HUES6 (cell line): Measurements from ENCODE around the gene PABPN1L.

Source experiments
- H3K27ac ChIP-seq: 2 replicates; pipeline ENCODE4 v1.7.0; 2013; ENCODE audit warnings: low read depth, mild to moderate bottlenecking, low read length, inconsistent platforms
- H3K27me3 ChIP-seq: 2 replicates; pipeline ENCODE4 v1.6.1; 2013; ENCODE audit warnings: low read length; ENCODE audit not compliant: control insufficient read depth, insufficient read depth
- H3K36me3 ChIP-seq: 2 replicates; pipeline ENCODE4 v1.6.1; 2013; ENCODE audit warnings: low read length; ENCODE audit not compliant: control insufficient read depth, insufficient read depth
- H3K4me1 ChIP-seq: 2 replicates; pipeline ENCODE4 v1.6.1; 2013; ENCODE audit warnings: low read length; ENCODE audit not compliant: control insufficient read depth, insufficient read depth
- H3K4me3 ChIP-seq: 2 replicates; pipeline ENCODE4 v1.5.1; 2013; ENCODE audit warnings: low read depth, low read length
- H3K9ac ChIP-seq: one replicate; pipeline ENCODE4 v1.6.1; 2013; ENCODE audit warnings: mild to moderate bottlenecking, low read length
- H3K9me3 ChIP-seq: 2 replicates; pipeline ENCODE4 v1.6.1; 2013; ENCODE audit warnings: low read depth, low read length; ENCODE audit not compliant: control insufficient read depth, insufficient read depth

The PABPN1L gene

GRCh38 chr16:88843256-88843655, 23.2 kb downstream of the PABPN1L start:
- no peak overlapping the region for H3K4me3 ChIP-seq
- peaks cover 17% of the 10 kb centered on the region for H3K36me3 ChIP-seq
- no peak overlapping the region for H3K27ac ChIP-seq
- H3K27me3 ChIP-seq = no peaks in the 10 kb centered on the region
- H3K9ac ChIP-seq = no peak overlapping the region
- H3K9me3 ChIP-seq = no peaks in the 10 kb centered on the region
- no peaks in the 10 kb centered on the region for H3K4me1 ChIP-seq

GRCh38 chr16:88842806-88843205, 23.7 kb downstream of the PABPN1L start:
- no peak overlapping the region for H3K27ac ChIP-seq
- H3K4me3 ChIP-seq = no peak overlapping the region
- peaks cover 17% of the 10 kb centered on the region for H3K36me3 ChIP-seq
- H3K9me3 ChIP-seq = no peaks in the 10 kb centered on the region
- H3K9ac ChIP-seq = no peak overlapping the region
- H3K27me3 ChIP-seq = no peaks in the 10 kb centered on the region
- no peaks in the 10 kb centered on the region for H3K4me1 ChIP-seq

GRCh38 chr16:88842308-88842756, 24.1 kb downstream of the PABPN1L start:
- Histone ChIP-seq H3K4me3 (no peak overlapping the region), H3K9me3 (no peaks in the 10 kb centered on the region), H3K9ac (no peak overlapping the region), H3K36me3 (peaks cover 17% of the 10 kb centered on the region), H3K27me3 (no peaks in the 10 kb centered on the region), H3K27ac (no peak overlapping the region), H3K4me1 (no peaks in the 10 kb centered on the region)

- no peak overlapping the region for H3K27ac ChIP-seq
These were observed 24.7 kb downstream of the PABPN1L start for GRCh38 chr16:88841521-88842307.

GRCh38 chr16:88840600-88841215, 25.8 kb downstream of the PABPN1L start:
- Histone ChIP-seq H3K4me1 (no peaks in the 10 kb centered on the region), H3K36me3 (peaks cover 17% of the 10 kb centered on the region), H3K9me3 (no peaks in the 10 kb centered on the region), H3K4me3 (no peak overlapping the region), H3K9ac (no peak overlapping the region), H3K27me3 (no peaks in the 10 kb centered on the region), H3K27ac (no peak overlapping the region)

More at GRCh38 chr16:88841521-88842307, 24.7 kb downstream of the PABPN1L start:
- H3K4me3 ChIP-seq = no peak overlapping the region
- H3K4me1 ChIP-seq = no peaks in the 10 kb centered on the region
- H3K36me3 ChIP-seq = peaks cover 17% of the 10 kb centered on the region
- no peaks in the 10 kb centered on the region for H3K27me3 ChIP-seq
- H3K9ac ChIP-seq = no peak overlapping the region
- no peaks in the 10 kb centered on the region for H3K9me3 ChIP-seq

- Histone ChIP-seq H3K4me1 (no peaks in the 10 kb centered on the region), H3K9ac (no peak overlapping the region), H3K27me3 (no peaks in the 10 kb centered on the region), H3K9me3 (no peaks in the 10 kb centered on the region), H3K36me3 (peaks cover 24% of the 10 kb centered on the region), H3K4me3 (no peak overlapping the region), H3K27ac (no peak overlapping the region)
These were observed 26.5 kb downstream of the PABPN1L start for GRCh38 chr16:88839745-88840599.

GRCh38 chr16:88839026-88839529, 27.4 kb downstream of the PABPN1L start:
- Histone ChIP-seq H3K27ac (no peak overlapping the region), H3K4me3 (no peak overlapping the region), H3K9ac (no peak overlapping the region), H3K4me1 (no peaks in the 10 kb centered on the region), H3K36me3 (peaks cover 28% of the 10 kb centered on the region), H3K27me3 (no peaks in the 10 kb centered on the region), H3K9me3 (no peaks in the 10 kb centered on the region)

- no peak overlapping the region for H3K27ac ChIP-seq
- H3K4me1 ChIP-seq = no peaks in the 10 kb centered on the region
- no peaks in the 10 kb centered on the region for H3K9me3 ChIP-seq
- H3K9ac ChIP-seq = no peak overlapping the region
- H3K36me3 ChIP-seq = peaks cover 28% of the 10 kb centered on the region
- H3K4me3 ChIP-seq = no peak overlapping the region
- H3K27me3 ChIP-seq = no peaks in the 10 kb centered on the region
These were observed 27.9 kb downstream of the PABPN1L start for GRCh38 chr16:88838566-88838965.

GRCh38 chr16:88837806-88838205, 28.7 kb downstream of the PABPN1L start:
- H3K9ac ChIP-seq = no peak overlapping the region
- H3K4me3 ChIP-seq = no peak overlapping the region
- H3K9me3 ChIP-seq = no peaks in the 10 kb centered on the region
- no peaks in the 10 kb centered on the region for H3K4me1 ChIP-seq
- peaks cover 28% of the 10 kb centered on the region for H3K36me3 ChIP-seq
- H3K27me3 ChIP-seq = no peaks in the 10 kb centered on the region
- no peak overlapping the region for H3K27ac ChIP-seq

GRCh38 chr16:88836791-88837190, 29.7 kb downstream of the PABPN1L start:
- no peaks in the 10 kb centered on the region for H3K4me1 ChIP-seq
- no peak overlapping the region for H3K4me3 ChIP-seq
- no peak overlapping the region for H3K9ac ChIP-seq
- no peaks in the 10 kb centered on the region for H3K9me3 ChIP-seq
- peaks cover 28% of the 10 kb centered on the region for H3K36me3 ChIP-seq
- H3K27ac ChIP-seq = no peak overlapping the region
- H3K27me3 ChIP-seq = no peaks in the 10 kb centered on the region
